Psoas muscle (tissue), 8 donors: Measurements from ENCODE around the gene PRELP. TPM values are rescaled to one million over a fixed set of nuclear protein-coding genes. Genes with fewer than 3 reads are reported as not detected.

ENCODE experiments used
- ATAC-seq, 4 donors: fragments of 200-7000 bp; cut with Tn5 transposase; one replicate each; pipeline ENCODE4 v1.9.1; 2020; ENCODE audit warnings: moderate library complexity in 3 of 4, mild to moderate bottlenecking in 2 of 4
- DNase-seq, 2 donors: peaks; one replicate each; pipeline ENCODE4 v3.0.0-alpha.2; 2020
- H3K27ac ChIP-seq: fragments of 200-600 bp; one replicate; pipeline ENCODE4 v1.8.0; 2022
- H3K27me3 ChIP-seq, 3 donors: fragments of 200-600 bp in 1 of 3; one replicate each; pipeline versions ENCODE4 v1.6.1 to v1.8.0; 2013 to 2022; ENCODE audit warnings: low read length in 2 of 3, mild to moderate bottlenecking in 2 of 3, moderate library complexity in 1 of 3; ENCODE audit not compliant: insufficient read depth in 3 of 3
- H3K36me3 ChIP-seq, 2 donors: fragments of 200-600 bp in 1 of 2; one replicate each; pipeline versions ENCODE4 v1.6.1 to v1.8.0; 2013 to 2022; ENCODE audit warnings: low read depth in 1 of 2, mild to moderate bottlenecking in 1 of 2, moderate library complexity in 1 of 2; ENCODE audit not compliant: insufficient read depth in 1 of 2
- H3K4me1 ChIP-seq: fragments of 200-600 bp; one replicate; pipeline ENCODE4 v1.8.0; 2022
- H3K4me3 ChIP-seq: fragments of 200-600 bp; one replicate; pipeline ENCODE4 v1.8.0; 2022; ENCODE audit warnings: mild to moderate bottlenecking
- H3K9me3 ChIP-seq: fragments of 200-600 bp; one replicate; pipeline ENCODE4 v1.8.0; 2022
- CTCF ChIP-seq: fragments of 200-600 bp; IDR thresholded peaks from one replicate; pipeline ENCODE4 v1.8.0; 2022; ENCODE audit warnings: antibody characterized with exemption
- WGBS, 3 donors: extraction: QIAGEN DNeasy Blood & Tissue Kit; methylation state at CpG; one replicate each; pipeline versions ENCODE4 v1.1.6 to v1.1.7; 2013; 5-methylcytosine and 5-hydroxymethylcytosine counted together
- intact Hi-C, 2 donors: fragments of 100-400 bp; cut with DNase I; formaldehyde crosslinking; loops; one replicate each; pipeline versions ENCODE4 v1.11.0 to v1.14.2; 2022
- long read RNA-seq, 2 donors: library from polyadenylated mRNA; unstranded; transcript quantifications; one replicate each; pipeline ENCODE4 v2.0.0, GENCODE V29; 2021
- polyA plus RNA-seq, 3 donors: library from polyadenylated mRNA; stranded (reverse); fragments of 200-250 nt; gene quantifications; one replicate each; pipeline ENCODE4 v1.2.3, GENCODE V29; 2013
- total RNA-seq, 4 donors: library from RNA; stranded (reverse); fragmentation: NEBNext Ultra II Directional in 2 of 4; extraction: Animal tissue kit (Norgen Biotek cat#: 25700) in 2 of 4; gene quantifications; one replicate each; pipeline versions ENCODE4 v1.2.1 to v1.2.4, GENCODE V29; 2021 to 2023
- donor health status: healthy with polysubstance abuse.
- donor health status: DM: no; HTN: no; CAD: no; lungs with moderate emphysema.
- donor health status: Bipolar disorder and iron deficiency.
- donor health status: healthy.
- donor health status: DM: yes; HTN: yes; CAD: no.
- donor health status: DM: no; HTN: no; CAD: no.
- donor health status: DM: no; HTN: no; CAD: no.
- donor health status: DM: yes; HTN: yes; CAD: no.

The PRELP gene
- total RNA-seq: 10 to 100 TPM in 1 of 4 donors, 1 to 10 TPM in 3; 3.0 to 20.6 (median 6.3) TPM
- polyA plus RNA-seq: 1 to 10 TPM; 5.4 to 7.1 (median 6.6) TPM
- long read RNA-seq, donor 1, full-length matches to known transcripts: 1 of 2 reads
- long read RNA-seq, donor 1, partial matches to known transcripts: 0 of 2 reads
- long read RNA-seq, donor 1, other reads (novel, unspliced or antisense): 1 of 2 reads
- long read RNA-seq, donor 2, full-length matches to known transcripts: 6 of 13 reads
- long read RNA-seq, donor 2, partial matches to known transcripts: 4 of 13 reads
- long read RNA-seq, donor 2, other reads (novel, unspliced or antisense): 3 of 13 reads

- Histone ChIP-seq H3K36me3 (no peaks in the 10 kb centered on the region), H3K4me3 (peak within 1 kb of the TSS; percentile 44), H3K4me1 (no peaks in the 10 kb centered on the region), H3K27me3 (peaks cover 0 to 9% (median 4%) of the 10 kb centered on the region in 3 donors), H3K9me3 (no peaks in the 10 kb centered on the region), H3K27ac (peak within 1 kb of the TSS; percentile 36)
- TF ChIP-seq CTCF: no peak
- intact Hi-C loops: no loop called here
- 15 to 28% (median 15%) methylated on average over 8 of the region's 8 CpGs for WGBS, 3 donors
- peak; percentile 43 to 75 for DNase-seq
- ATAC-seq: peak in 3 of 4 donors; percentile 25 to 63 (median 41)
Measured at GRCh38 chr1:203475012-203475981, at the start of gene PRELP. PRELP (plus strand) TSS chr1:203475806; CDS start chr1:203483185, 7,379 bp downstream.

- Histone ChIP-seq H3K36me3 (no peaks in the 10 kb centered on the region), H3K27ac (no peak overlapping the region), H3K27me3 (peaks cover 0 to 11% (median 4%) of the 10 kb centered on the region in 3 donors), H3K4me1 (no peaks in the 10 kb centered on the region), H3K9me3 (no peaks in the 10 kb centered on the region), H3K4me3 (no peak overlapping the region)
- ATAC-seq (no peak), DNase-seq (no peak)
- 59 to 74% (median 72%) methylated on average over 5 of the region's 5 CpGs for WGBS, 3 donors
- intact Hi-C loops: no loop called here
- no peak for TF ChIP-seq CTCF
Measured at GRCh38 chr1:203426366-203426765, 49.2 kb upstream of the PRELP start.

GRCh38 chr1:203426870-203427269 lies 48.7 kb upstream of the PRELP start:
- H3K4me3 ChIP-seq: no peak overlapping the region
- H3K36me3 ChIP-seq: no peaks in the 10 kb centered on the region
- WGBS, 3 donors: 80 to 83% (median 81%) methylated on average over 2 of the region's 2 CpGs
- DNase-seq (no peak), ATAC-seq (no peak)
- no peaks in the 10 kb centered on the region for H3K4me1 ChIP-seq
- H3K27me3 ChIP-seq: peaks cover 0 to 11% (median 4%) of the 10 kb centered on the region in 3 donors
- no peaks in the 10 kb centered on the region for H3K9me3 ChIP-seq
- no peak for TF ChIP-seq CTCF
- H3K27ac ChIP-seq: no peak overlapping the region
- intact Hi-C loops: no loop called here

GRCh38 chr1:203427451-203427850 lies 48.2 kb upstream of the PRELP start:
- ATAC-seq (no peak), DNase-seq (no peak)
- Histone ChIP-seq H3K9me3 (no peaks in the 10 kb centered on the region), H3K4me1 (no peaks in the 10 kb centered on the region), H3K27me3 (peaks cover 0 to 11% (median 4%) of the 10 kb centered on the region in 3 donors), H3K36me3 (no peaks in the 10 kb centered on the region), H3K27ac (no peak overlapping the region), H3K4me3 (no peak overlapping the region)
- intact Hi-C loops: no loop called here
- WGBS, 3 donors: 74 to 82% (median 79%) methylated on average over 4 of the region's 4 CpGs
- no peak for TF ChIP-seq CTCF
